Common myeloid progenitor, CD34-positive (primary cell): ENCODE data around the gene EGFR.

Experiments used
- CTCF ChIA-PET: fragments of 350-600 bp; sonication (Branson Sonifier 250); formaldehyde crosslinking; loops from one replicate; lab custom pipeline; 2021; ENCODE audit warnings: antibody characterized with exemption; lab: Charles Lee
- POLR2A ChIA-PET: fragments of 350-600 bp; sonication (Branson Sonifier 250); formaldehyde crosslinking; loops from one replicate; lab custom pipeline; 2021; ENCODE audit warnings: antibody characterized with exemption; lab: Charles Lee
- DNase-seq, 3 donors: peaks; one replicate each; pipeline versions ENCODE4 v3.0.0 to v3.0.0-alpha.2; 2013
- H3K27ac ChIP-seq, 2 experiments: 1 replicate in 1 of 2; 2 replicates in 1 of 2; pipeline ENCODE4 v1.7.0; 2013; ENCODE audit warnings: inconsistent platforms in 2 of 2, low read length in 2 of 2, mild to moderate bottlenecking in 2 of 2, low read depth in 1 of 2, moderate library complexity in 1 of 2; ENCODE audit not compliant: severe bottlenecking in 2 of 2, insufficient read depth in 1 of 2, poor library complexity in 1 of 2
- H3K27me3 ChIP-seq, 5 experiments: replicated peaks in 2 of 5; 1 replicate in 3 of 5; 2 replicates in 2 of 5; pipeline versions ENCODE4 v1.6.1 to v1.7.0; 2013; ENCODE audit warnings: low read length in 4 of 5, mild to moderate bottlenecking in 2 of 5, moderate library complexity in 2 of 5, inconsistent platforms in 1 of 5; ENCODE audit not compliant: insufficient read depth in 5 of 5, control insufficient read depth in 4 of 5
- H3K36me3 ChIP-seq, 4 experiments: 1 replicate in 2 of 4; 2 replicates in 2 of 4; pipeline versions ENCODE4 v1.6.1 to v1.7.0; 2013; ENCODE audit warnings: low read length in 3 of 4, control low read depth in 1 of 4, mild to moderate bottlenecking in 1 of 4; ENCODE audit not compliant: control insufficient read depth in 4 of 4, insufficient read depth in 4 of 4
- H3K4me1 ChIP-seq, 4 experiments: 1 replicate in 3 of 4; 2 replicates in 1 of 4; pipeline versions ENCODE4 v1.6.1 to v1.7.1; 2013; ENCODE audit warnings: low read length in 3 of 4, mild to moderate bottlenecking in 3 of 4, control low read depth in 1 of 4, inconsistent platforms in 1 of 4, moderate library complexity in 1 of 4; ENCODE audit not compliant: control insufficient read depth in 4 of 4, insufficient read depth in 4 of 4; ENCODE audit errors: control extremely low read depth in 1 of 4
- H3K4me3 ChIP-seq, 7 experiments: 1 replicate in 4 of 7; 2 replicates in 3 of 7; pipeline versions ENCODE4 v1.5.1 to v1.7.0; 2013; ENCODE audit warnings: mild to moderate bottlenecking in 7 of 7, low read length in 6 of 7, moderate library complexity in 6 of 7, inconsistent platforms in 2 of 7, low read depth in 2 of 7, control low read depth in 1 of 7; ENCODE audit not compliant: insufficient read depth in 4 of 7, control insufficient read depth in 1 of 7; ENCODE audit errors: extremely low read depth in 1 of 7
- H3K9me3 ChIP-seq, 5 experiments: 1 replicate in 4 of 5; 2 replicates in 1 of 5; pipeline versions ENCODE4 v1.6.1 to v1.7.1; 2013; ENCODE audit warnings: low read length in 4 of 5, mild to moderate bottlenecking in 2 of 5, inconsistent platforms in 1 of 5, low read depth in 1 of 5, moderate library complexity in 1 of 5; ENCODE audit not compliant: control insufficient read depth in 4 of 5, insufficient read depth in 2 of 5; ENCODE audit errors: control extremely low read depth in 1 of 5
- WGBS: methylation state at CpG from one replicate; pipeline ENCODE4 v1.1.5; 2013; ENCODE audit not compliant: insufficient coverage; 5-methylcytosine and 5-hydroxymethylcytosine counted together

The EGFR gene

DNA sequence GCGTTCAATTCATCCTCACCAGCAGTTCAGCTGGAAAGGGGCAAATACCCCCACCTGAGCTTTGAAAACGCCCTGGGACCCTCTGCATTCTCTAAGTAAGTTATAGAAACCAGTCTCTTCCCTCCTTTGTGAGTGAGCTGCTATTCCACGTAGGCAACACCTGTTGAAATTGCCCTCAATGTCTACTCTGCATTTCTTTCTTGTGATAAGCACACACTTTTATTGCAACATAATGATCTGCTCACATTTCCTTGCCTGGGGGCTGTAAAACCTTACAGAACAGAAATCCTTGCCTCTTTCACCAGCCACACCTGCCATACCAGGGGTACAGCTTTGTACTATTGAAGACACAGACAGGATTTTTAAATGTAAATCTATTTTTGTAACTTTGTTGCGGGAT lies 190.5 kb downstream of the EGFR start:
- Histone ChIP-seq H3K27me3 (peaks cover 0 to 18% (median 5%) of the 10 kb centered on the region in 5 experiments), H3K27ac (no peak overlapping the region), H3K9me3 (no peaks in the 10 kb centered on the region), H3K36me3 (no peaks in the 10 kb centered on the region), H3K4me1 (no peaks in the 10 kb centered on the region), H3K4me3 (no peak overlapping the region)
- ChIA-PET CTCF (no interaction called here), POLR2A (no interaction called here)
- no peak for DNase-seq
- 84% methylated on average over 3 of the region's 4 CpGs for WGBS

DNA sequence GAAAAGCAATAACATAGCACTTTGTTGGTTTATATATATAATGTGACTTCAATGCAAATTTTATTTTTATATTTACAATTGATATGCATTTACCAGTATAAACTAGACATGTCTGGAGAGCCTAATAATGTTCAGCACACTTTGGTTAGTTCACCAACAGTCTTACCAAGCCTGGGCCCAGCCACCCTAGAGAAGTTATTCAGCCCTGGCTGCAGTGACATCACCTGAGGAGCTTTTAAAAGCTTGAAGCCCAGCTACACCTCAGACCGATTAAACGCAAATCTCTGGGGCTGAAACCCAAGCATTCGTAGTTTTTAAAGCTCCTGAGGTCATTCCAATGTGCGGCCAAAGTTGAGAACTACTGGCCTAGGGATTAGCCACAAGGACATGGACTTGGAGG lies 191.4 kb downstream of the EGFR start:
- no peak for DNase-seq
- H3K27me3 ChIP-seq, result peaks cover 0 to 18% (median 5%) of the 10 kb centered on the region in 5 experiments
- H3K4me3 ChIP-seq, result no peak overlapping the region
- POLR2A ChIA-PET, result no interaction called here
- CTCF ChIA-PET, result no interaction called here
- H3K36me3 ChIP-seq, result no peaks in the 10 kb centered on the region
- WGBS, result 95% methylated on average over 4 of the region's 4 CpGs
- H3K9me3 ChIP-seq, result no peaks in the 10 kb centered on the region
- no peak overlapping the region for H3K27ac ChIP-seq
- H3K4me1 ChIP-seq, result no peaks in the 10 kb centered on the region

DNA sequence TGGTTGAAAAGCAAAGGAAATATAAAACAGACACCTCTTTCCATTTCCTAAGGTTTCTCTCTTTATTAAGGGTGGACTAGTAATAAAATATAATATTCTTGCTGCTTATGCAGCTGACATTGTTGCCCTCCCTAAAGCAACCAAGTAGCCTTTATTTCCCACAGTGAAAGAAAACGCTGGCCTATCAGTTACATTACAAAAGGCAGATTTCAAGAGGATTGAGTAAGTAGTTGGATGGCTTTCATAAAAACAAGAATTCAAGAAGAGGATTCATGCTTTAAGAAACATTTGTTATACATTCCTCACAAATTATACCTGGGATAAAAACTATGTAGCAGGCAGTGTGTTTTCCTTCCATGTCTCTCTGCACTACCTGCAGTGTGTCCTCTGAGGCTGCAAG lies 191.9 kb downstream of the EGFR start:
- no peak overlapping the region for H3K4me3 ChIP-seq
- ChIA-PET CTCF (no interaction called here), POLR2A (no interaction called here)
- H3K27me3 ChIP-seq, result peaks cover 0 to 18% (median 5%) of the 10 kb centered on the region in 5 experiments
- no peak overlapping the region for H3K27ac ChIP-seq
- no CpG with 5 or more reads among the region's 1 CpG for WGBS
- no peaks in the 10 kb centered on the region for H3K36me3 ChIP-seq
- no peaks in the 10 kb centered on the region for H3K4me1 ChIP-seq
- no peak for DNase-seq
- H3K9me3 ChIP-seq, result no peaks in the 10 kb centered on the region

DNA sequence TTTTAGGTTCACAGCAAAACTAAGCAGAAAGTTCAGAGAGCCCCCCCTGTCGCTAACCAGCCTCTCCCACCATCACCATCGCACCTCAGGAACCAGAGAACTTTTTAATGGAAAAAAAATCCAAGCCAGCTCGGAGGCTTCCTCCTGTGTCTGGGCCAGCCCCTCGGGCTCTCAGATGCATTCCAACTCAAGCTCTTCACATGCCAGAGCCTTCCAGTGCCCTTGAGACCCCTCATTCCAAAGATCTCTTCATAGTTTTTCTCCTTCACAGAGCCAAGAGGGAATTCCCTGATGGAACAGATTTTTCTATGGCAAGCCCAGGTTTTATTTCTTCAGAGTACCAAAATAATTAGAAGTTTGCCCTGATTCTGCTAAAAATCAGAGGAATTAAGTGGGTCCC lies 192.9 kb downstream of the EGFR start:
- Histone ChIP-seq H3K27me3 (peaks cover 0 to 18% (median 5%) of the 10 kb centered on the region in 5 experiments), H3K27ac (no peak overlapping the region), H3K4me1 (no peaks in the 10 kb centered on the region), H3K36me3 (no peaks in the 10 kb centered on the region), H3K9me3 (no peaks in the 10 kb centered on the region), H3K4me3 (no peak overlapping the region)
- CTCF ChIA-PET, result no interaction called here
- WGBS, result 83% methylated on average over 4 of the region's 4 CpGs
- POLR2A ChIA-PET, result no interaction called here
- no peak for DNase-seq

DNA sequence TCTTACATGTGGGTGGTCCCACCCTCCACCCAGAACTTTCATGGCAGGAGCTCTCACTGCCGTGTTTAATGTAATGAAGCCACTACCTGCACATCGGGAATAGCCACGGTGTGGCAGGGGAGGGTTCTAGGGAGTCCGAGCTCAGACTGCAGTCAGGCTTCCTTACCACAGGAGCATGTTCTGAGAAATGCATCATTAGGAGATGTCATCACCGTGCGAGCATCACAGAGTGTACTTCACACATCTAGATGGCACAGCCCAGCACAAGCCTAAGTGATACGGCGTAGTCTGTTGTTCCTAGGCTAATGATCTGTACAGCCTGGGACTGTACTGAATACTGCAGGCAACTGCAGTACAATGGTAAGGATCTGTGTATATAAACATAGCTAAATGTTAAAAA lies 193.4 kb downstream of the EGFR start:
- Histone ChIP-seq H3K9me3 (no peaks in the 10 kb centered on the region), H3K4me1 (no peaks in the 10 kb centered on the region), H3K27ac (no peak overlapping the region), H3K27me3 (peaks cover 0 to 18% (median 5%) of the 10 kb centered on the region in 5 experiments), H3K4me3 (no peak overlapping the region), H3K36me3 (no peaks in the 10 kb centered on the region)
- POLR2A ChIA-PET, result no interaction called here
- 88% methylated on average over 8 of the region's 8 CpGs for WGBS
- CTCF ChIA-PET, result no interaction called here
- no peak for DNase-seq

DNA sequence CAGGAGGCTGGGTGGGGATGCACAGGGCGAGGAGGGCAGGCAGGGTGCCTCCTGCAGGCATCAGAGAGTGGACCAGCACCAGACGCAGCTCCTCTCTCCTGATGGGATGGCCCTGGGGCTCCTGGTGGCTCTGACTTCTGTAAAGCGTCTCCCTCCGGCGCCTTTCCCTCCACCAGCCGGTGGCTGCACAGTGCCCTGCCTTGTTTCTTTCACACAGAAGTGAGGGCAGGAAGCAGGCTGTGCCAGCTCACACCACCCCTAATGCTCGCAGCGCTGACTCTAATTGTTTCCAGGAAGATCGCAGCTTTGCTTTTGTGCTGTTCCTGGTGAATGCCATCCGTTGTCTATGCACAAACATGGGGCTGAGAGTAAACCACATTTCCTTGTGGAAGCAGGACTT lies 194.0 kb downstream of the EGFR start:
- CTCF ChIA-PET, result no interaction called here
- no peak for DNase-seq
- WGBS, result 58% methylated on average over 8 of the region's 10 CpGs
- POLR2A ChIA-PET, result no interaction called here
- Histone ChIP-seq H3K4me1 (no peaks in the 10 kb centered on the region), H3K9me3 (no peaks in the 10 kb centered on the region), H3K27ac (no peak overlapping the region), H3K4me3 (no peak overlapping the region), H3K27me3 (peaks cover 0 to 18% (median 5%) of the 10 kb centered on the region in 5 experiments), H3K36me3 (no peaks in the 10 kb centered on the region)

DNA sequence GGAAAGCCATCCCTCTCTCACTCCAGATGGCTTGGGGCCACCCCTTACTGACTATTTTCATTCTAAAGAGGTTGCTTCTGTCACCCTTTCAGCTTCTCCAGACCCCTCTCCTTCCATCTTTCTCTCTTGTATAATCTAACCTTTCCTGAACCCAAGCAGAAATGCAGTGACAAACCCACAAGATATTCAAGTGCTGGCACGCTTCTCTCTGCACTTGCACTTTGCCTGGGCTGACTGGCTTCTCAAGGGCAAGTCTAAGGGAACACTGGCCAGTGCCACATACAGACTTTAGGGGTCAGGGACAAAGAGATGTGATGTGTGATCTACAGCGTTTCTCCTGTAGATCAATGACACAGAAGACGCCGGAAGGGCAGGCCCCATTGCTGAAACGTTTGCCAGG lies 195.9 kb downstream of the EGFR start:
- 100% methylated on average over 4 of the region's 5 CpGs for WGBS
- ChIA-PET POLR2A (no interaction called here), CTCF (no interaction called here)
- Histone ChIP-seq H3K27me3 (peaks cover 0 to 18% (median 2%) of the 10 kb centered on the region in 5 experiments), H3K9me3 (no peaks in the 10 kb centered on the region), H3K4me3 (no peak overlapping the region), H3K4me1 (no peaks in the 10 kb centered on the region), H3K36me3 (no peaks in the 10 kb centered on the region), H3K27ac (no peak overlapping the region)
- DNase-seq, result no peak
